ENCODE measurements around the gene IQCB1. TPM values are rescaled to one million over a fixed set of nuclear protein-coding genes. Genes with fewer than 3 reads are reported as not detected.
"Not testable (repeated sequence)": the region's sequence is repeated elsewhere in the genome, so short reads cannot be mapped to it uniquely, and the experiment has no call there.

Gene IQCB1
- total and polyA plus RNA-seq, 5 donors, result 5.9 to 10.2 (median 9.4) TPM

- DNase-seq; ATAC-seq; H3K27me3 ChIP-seq (ENCODE audit: control insufficient read depth, insufficient read depth); H3K4me3 ChIP-seq (ENCODE audit: low read length); H3K9me3 ChIP-seq (ENCODE audit: control insufficient read depth, low read length); H3K4me1 ChIP-seq (ENCODE audit: control insufficient read depth, insufficient read depth, low read length); H3K27ac ChIP-seq (ENCODE audit: low read length); intact Hi-C loops (cut with DNase I): not testable (repeated sequence)
- 98% methylated on average over 2 of the region's 2 CpGs for WGBS
These were observed 91.8 kb downstream of the IQCB1 start for GRCh38 chr3:121743106-121743505.

- intact Hi-C loops (cut with DNase I), result no loop called here
- Histone ChIP-seq H3K4me1 (ENCODE audit: control insufficient read depth, insufficient read depth, low read length) (peaks cover 7% of the 10 kb centered on the region), H3K4me3 (ENCODE audit: low read length) (no peak overlapping the region), H3K27me3 (ENCODE audit: control insufficient read depth, insufficient read depth) (no peaks in the 10 kb centered on the region), H3K27ac (ENCODE audit: low read length) (no peak overlapping the region), H3K9me3 (ENCODE audit: control insufficient read depth, low read length) (no peaks in the 10 kb centered on the region)
- no peak for DNase-seq
- ATAC-seq, result no peak
- 58% methylated on average over 2 of the region's 2 CpGs for WGBS
These were observed 94.0 kb downstream of the IQCB1 start for GRCh38 chr3:121740896-121741295.

- peaks cover 6% of the 10 kb centered on the region for H3K4me1 ChIP-seq (ENCODE audit: control insufficient read depth, insufficient read depth, low read length)
- no peak for DNase-seq
- intact Hi-C loops (cut with DNase I), result no loop called here
- no peaks in the 10 kb centered on the region for H3K27me3 ChIP-seq (ENCODE audit: control insufficient read depth, insufficient read depth)
- no peak overlapping the region for H3K27ac ChIP-seq (ENCODE audit: low read length)
- no peak for ATAC-seq
- no peaks in the 10 kb centered on the region for H3K9me3 ChIP-seq (ENCODE audit: control insufficient read depth, low read length)
- H3K4me3 ChIP-seq (ENCODE audit: low read length), result no peak overlapping the region
These were observed 95.0 kb downstream of the IQCB1 start for GRCh38 chr3:121739902-121740301.

GRCh38 chr3:121737644-121738043 lies 97.2 kb downstream of the IQCB1 start:
- no peak overlapping the region for H3K27ac ChIP-seq (ENCODE audit: low read length)
- no peak overlapping the region for H3K4me3 ChIP-seq (ENCODE audit: low read length)
- 91% methylated on average over 4 of the region's 4 CpGs for WGBS
- H3K4me1 ChIP-seq (ENCODE audit: control insufficient read depth, insufficient read depth, low read length), result peaks cover 3% of the 10 kb centered on the region
- no peak for ATAC-seq
- H3K27me3 ChIP-seq (ENCODE audit: control insufficient read depth, insufficient read depth), result no peaks in the 10 kb centered on the region
- no peak for DNase-seq
- H3K9me3 ChIP-seq (ENCODE audit: control insufficient read depth, low read length), result no peaks in the 10 kb centered on the region
- intact Hi-C loops (cut with DNase I), result no loop called here

GRCh38 chr3:121736112-121736511 lies 98.7 kb downstream of the IQCB1 start:
- DNase-seq, result no peak
- H3K27me3 ChIP-seq (ENCODE audit: control insufficient read depth, insufficient read depth), result no peaks in the 10 kb centered on the region
- no peaks in the 10 kb centered on the region for H3K9me3 ChIP-seq (ENCODE audit: control insufficient read depth, low read length)
- H3K4me1 ChIP-seq (ENCODE audit: control insufficient read depth, insufficient read depth, low read length), result peaks cover 3% of the 10 kb centered on the region
- no peak for ATAC-seq
- H3K27ac ChIP-seq (ENCODE audit: low read length), result no peak overlapping the region
- WGBS, result 89% methylated on average over 3 of the region's 3 CpGs
- no peak overlapping the region for H3K4me3 ChIP-seq (ENCODE audit: low read length)
- intact Hi-C loops (cut with DNase I), result no loop called here

GRCh38 chr3:121735047-121735696 lies 99.7 kb downstream of the IQCB1 start:
- ATAC-seq, result no peak
- H3K4me1 ChIP-seq (ENCODE audit: control insufficient read depth, insufficient read depth, low read length), result peaks cover 3% of the 10 kb centered on the region
- no peak for DNase-seq

GRCh38 chr3:121730940-121731687 lies 103.7 kb downstream of the IQCB1 start:
- DNase-seq (no peak), ATAC-seq (peak; percentile 44 to 50)
- WGBS, result 75% methylated on average over 8 of the region's 8 CpGs
- Histone ChIP-seq H3K9me3 (ENCODE audit: control insufficient read depth, low read length) (no peaks in the 10 kb centered on the region), H3K4me1 (ENCODE audit: control insufficient read depth, insufficient read depth, low read length) (peaks cover 1% of the 10 kb centered on the region), H3K27ac (ENCODE audit: low read length) (no peak overlapping the region), H3K27me3 (ENCODE audit: control insufficient read depth, insufficient read depth) (no peaks in the 10 kb centered on the region), H3K4me3 (ENCODE audit: low read length) (no peak overlapping the region)
- intact Hi-C loops (cut with DNase I), result no loop called here

More at GRCh38 chr3:121735047-121735696, 99.7 kb downstream of the IQCB1 start:
- Histone ChIP-seq H3K27me3 (ENCODE audit: control insufficient read depth, insufficient read depth) (no peaks in the 10 kb centered on the region), H3K4me3 (ENCODE audit: low read length) (no peak overlapping the region), H3K9me3 (ENCODE audit: control insufficient read depth, low read length) (no peaks in the 10 kb centered on the region), H3K27ac (ENCODE audit: low read length) (no peak overlapping the region)
- intact Hi-C loops (cut with DNase I), result no loop called here

- 88% methylated on average over 1 of the region's 1 CpG for WGBS
These were observed 110.7 kb downstream of the IQCB1 start for GRCh38 chr3:121724130-121724529.

GRCh38 chr3:121723485-121723884 lies 111.4 kb downstream of the IQCB1 start:
- Histone ChIP-seq H3K4me3 (ENCODE audit: low read length) (no peak overlapping the region), H3K4me1 (ENCODE audit: control insufficient read depth, insufficient read depth, low read length) (no peaks in the 10 kb centered on the region), H3K27me3 (ENCODE audit: control insufficient read depth, insufficient read depth) (no peaks in the 10 kb centered on the region), H3K9me3 (ENCODE audit: control insufficient read depth, low read length) (no peaks in the 10 kb centered on the region), H3K27ac (ENCODE audit: low read length) (no peak overlapping the region)
- no peak for DNase-seq
- no peak for ATAC-seq
- WGBS, result 69% methylated on average over 1 of the region's 1 CpG
- intact Hi-C loops (cut with DNase I), result no loop called here

More at GRCh38 chr3:121724130-121724529, 110.7 kb downstream of the IQCB1 start:
- Histone ChIP-seq H3K4me3 (ENCODE audit: low read length) (no peak overlapping the region), H3K27ac (ENCODE audit: low read length) (no peak overlapping the region), H3K27me3 (ENCODE audit: control insufficient read depth, insufficient read depth) (no peaks in the 10 kb centered on the region), H3K4me1 (ENCODE audit: control insufficient read depth, insufficient read depth, low read length) (peaks cover 1% of the 10 kb centered on the region), H3K9me3 (ENCODE audit: control insufficient read depth, low read length) (no peaks in the 10 kb centered on the region)
- ATAC-seq (no peak), DNase-seq (no peak)
- intact Hi-C loops (cut with DNase I), result no loop called here

GRCh38 chr3:121722411-121722810 lies 112.4 kb downstream of the IQCB1 start:
- ATAC-seq, result no peak
- Histone ChIP-seq H3K27me3 (ENCODE audit: control insufficient read depth, insufficient read depth) (no peaks in the 10 kb centered on the region), H3K4me1 (ENCODE audit: control insufficient read depth, insufficient read depth, low read length) (no peaks in the 10 kb centered on the region), H3K9me3 (ENCODE audit: control insufficient read depth, low read length) (no peaks in the 10 kb centered on the region), H3K4me3 (ENCODE audit: low read length) (no peak overlapping the region), H3K27ac (ENCODE audit: low read length) (no peak overlapping the region)
- intact Hi-C loops (cut with DNase I), result no loop called here
- no peak for DNase-seq
- WGBS, result 83% methylated on average over 1 of the region's 1 CpG

- intact Hi-C loops (cut with DNase I), result no loop called here
- H3K9me3 ChIP-seq (ENCODE audit: control insufficient read depth, low read length), result no peaks in the 10 kb centered on the region
- ATAC-seq (no peak), DNase-seq (no peak)
- H3K4me1 ChIP-seq (ENCODE audit: control insufficient read depth, insufficient read depth, low read length), result no peaks in the 10 kb centered on the region
- H3K27ac ChIP-seq (ENCODE audit: low read length), result no peak overlapping the region
- no peak overlapping the region for H3K4me3 ChIP-seq (ENCODE audit: low read length)
- no peaks in the 10 kb centered on the region for H3K27me3 ChIP-seq (ENCODE audit: control insufficient read depth, insufficient read depth)
These were observed 114.7 kb downstream of the IQCB1 start for GRCh38 chr3:121720163-121720562.
